ENCODE results near the gene FAM149B1.

GRCh38 chr10:73168465-73168803 is 515 bp downstream of the FAM149B1 start:
- no peak for TF ChIP-seq EZH2phosphoT487 (IDR thresholded peaks at IDR 0.05; ENCODE audit: borderline replicate concordance)
- TF ChIP-seq, protein P1, sequence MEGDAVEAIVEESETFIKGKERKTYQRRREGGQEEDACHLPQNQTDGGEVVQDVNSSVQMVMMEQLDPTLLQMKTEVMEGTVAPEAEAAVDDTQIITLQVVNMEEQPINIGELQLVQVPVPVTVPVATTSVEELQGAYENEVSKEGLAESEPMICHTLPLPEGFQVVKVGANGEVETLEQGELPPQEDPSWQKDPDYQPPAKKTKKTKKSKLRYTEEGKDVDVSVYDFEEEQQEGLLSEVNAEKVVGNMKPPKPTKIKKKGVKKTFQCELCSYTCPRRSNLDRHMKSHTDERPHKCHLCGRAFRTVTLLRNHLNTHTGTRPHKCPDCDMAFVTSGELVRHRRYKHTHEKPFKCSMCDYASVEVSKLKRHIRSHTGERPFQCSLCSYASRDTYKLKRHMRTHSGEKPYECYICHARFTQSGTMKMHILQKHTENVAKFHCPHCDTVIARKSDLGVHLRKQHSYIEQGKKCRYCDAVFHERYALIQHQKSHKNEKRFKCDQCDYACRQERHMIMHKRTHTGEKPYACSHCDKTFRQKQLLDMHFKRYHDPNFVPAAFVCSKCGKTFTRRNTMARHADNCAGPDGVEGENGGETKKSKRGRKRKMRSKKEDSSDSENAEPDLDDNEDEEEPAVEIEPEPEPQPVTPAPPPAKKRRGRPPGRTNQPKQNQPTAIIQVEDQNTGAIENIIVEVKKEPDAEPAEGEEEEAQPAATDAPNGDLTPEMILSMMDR (conservative IDR thresholded peaks at IDR 0.05; ENCODE audit: low read length): no peak
